HG03175 (cell line): ENCODE measurements around the gene SORD.
"Not testable (repeated sequence)": the region's sequence is repeated elsewhere in the genome, so short reads cannot be mapped to it uniquely, and the experiment has no call there.

Source experiments
- ATAC-seq: cut with Tn5 transposase; IDR thresholded peaks from one replicate; pipeline ENCODE4 v1.9.1; 2021; ENCODE audit warnings: mild to moderate bottlenecking, moderate library complexity; ENCODE audit not compliant: unreplicated experiment

Gene SORD

GRCh38 chr15:45093622-45094357 is 70.8 kb downstream of the SORD start:
- ATAC-seq = no peak

GRCh38 chr15:45094358-45094730 is 71.3 kb downstream of the SORD start:
- no peak for ATAC-seq

GRCh38 chr15:45095661-45096060 is 72.7 kb downstream of the SORD start:
- no peak for ATAC-seq

GRCh38 chr15:45097466-45097865 is 74.5 kb downstream of the SORD start:
- ATAC-seq = no peak

- ATAC-seq = no peak
Observed at GRCh38 chr15:45099549-45100165, 76.7 kb downstream of the SORD start.

GRCh38 chr15:45100884-45101625 is 78.1 kb downstream of the SORD start:
- ATAC-seq = no peak

- no peak for ATAC-seq
Observed at GRCh38 chr15:45101749-45102148, 78.8 kb downstream of the SORD start.

- ATAC-seq = no peak
Observed at GRCh38 chr15:45102226-45102625, 79.2 kb downstream of the SORD start.

GRCh38 chr15:45104170-45104569 is 81.2 kb downstream of the SORD start:
- ATAC-seq = not testable (repeated sequence)

- ATAC-seq = no peak
Observed at GRCh38 chr15:45105586-45105985, 82.6 kb downstream of the SORD start.

- ATAC-seq = no peak
Observed at GRCh38 chr15:45106002-45106790, 83.2 kb downstream of the SORD start.

- ATAC-seq = no peak
Observed at GRCh38 chr15:45107941-45108630, 85.1 kb downstream of the SORD start.

- ATAC-seq = no peak
Observed at GRCh38 chr15:45110256-45110820, 87.3 kb downstream of the SORD start.

GRCh38 chr15:45111390-45112142 is 88.6 kb downstream of the SORD start:
- no peak for ATAC-seq

- no peak for ATAC-seq
Observed at GRCh38 chr15:45112143-45112590, 89.2 kb downstream of the SORD start.

- ATAC-seq = no peak
Observed at GRCh38 chr15:45112591-45113379, 89.8 kb downstream of the SORD start.

- ATAC-seq = no peak
Observed at GRCh38 chr15:45113380-45113990, 90.5 kb downstream of the SORD start.

GRCh38 chr15:45114076-45114750 is 91.2 kb downstream of the SORD start, which contains the start of the genes DUOX2 and DUOXA2:
TSS of gene DUOX2 (minus strand) at chr15:45114172. CDS start at chr15:45113411, 761 bp downstream.
TSS of gene DUOXA2 (plus strand) at chr15:45114326. CDS start at chr15:45114606, 280 bp downstream.
- ATAC-seq = no peak
